Activated T-helper 1 cell treated with anti-CD3 and anti-CD28 coated beads, Interleukin-12 subunit alpha, Interleukin-12 subunit beta, Interleukin-2, Interleukin-4 antibody, amounts not matched to agents 30 ng/mL and 10 ng/mL and 1 ng/mL, durations not matched to agents 14 hours and 24 hours and 36 hours (primary cell): ENCODE results near the gene CHPF2. TPM values are rescaled to one million over a fixed set of nuclear protein-coding genes. Genes with fewer than 3 reads are reported as not detected.

Experiments
- DNase-seq: peaks from one replicate; pipeline ENCODE4 v3.0.0; 2021; ENCODE audit warnings: low spot score
- H3K27ac Mint-ChIP-seq: one replicate; pipeline ENCODE4 v1.8.0; 2021; ENCODE audit warnings: mild to moderate bottlenecking, mixed read lengths
- H3K27me3 Mint-ChIP-seq: one replicate; pipeline ENCODE4 v1.8.0; 2022; ENCODE audit warnings: mild to moderate bottlenecking, moderate library complexity, mixed read lengths; ENCODE audit not compliant: insufficient read depth
- H3K36me3 Mint-ChIP-seq: one replicate; pipeline ENCODE4 v1.8.0; 2021; ENCODE audit warnings: low read depth, mixed read lengths
- H3K4me1 Mint-ChIP-seq: one replicate; pipeline ENCODE4 v1.8.0; 2021; ENCODE audit warnings: low read depth, mixed read lengths
- H3K4me3 Mint-ChIP-seq: one replicate; pipeline ENCODE4 v1.8.0; 2021; ENCODE audit warnings: mild to moderate bottlenecking, moderate library complexity, mixed read lengths
- H3K9me3 Mint-ChIP-seq: one replicate; pipeline ENCODE4 v1.8.0; 2021; ENCODE audit warnings: mixed read lengths
- intact Hi-C: fragments of 100-400 bp; cut with micrococcal nuclease; formaldehyde crosslinking; loops from one replicate; pipeline ENCODE4 v1.15.1; 2024
- total RNA-seq: library from RNA; stranded (reverse); gene quantifications from 2 replicates; pipeline ENCODE4 v1.2.3, GENCODE V29; 2022

The CHPF2 gene
- total RNA-seq, 1 donor from 2014 or later = 48.5 TPM

- no peaks in the 10 kb centered on the region for H3K9me3 Mint-ChIP-seq
- intact Hi-C loops = no loop called here
- no peak for DNase-seq
- no peak overlapping the region for H3K4me3 Mint-ChIP-seq
- H3K27ac Mint-ChIP-seq = no peak overlapping the region
- peaks cover 18% of the 10 kb centered on the region for H3K36me3 Mint-ChIP-seq
- peaks cover 6% of the 10 kb centered on the region for H3K27me3 Mint-ChIP-seq
- H3K4me1 Mint-ChIP-seq = peaks cover 20% of the 10 kb centered on the region
These were observed 22.7 kb upstream of the CHPF2 start for GRCh38 chr7:151209588-151209987.

- DNase-seq = no peak
- H3K36me3 Mint-ChIP-seq = peaks cover 22% of the 10 kb centered on the region
- peak within 1 kb of the TSS; percentile 29 for H3K27ac Mint-ChIP-seq
- H3K9me3 Mint-ChIP-seq = no peaks in the 10 kb centered on the region
- intact Hi-C loops = no loop called here
- H3K27me3 Mint-ChIP-seq = peaks cover 3% of the 10 kb centered on the region
- H3K4me3 Mint-ChIP-seq = no peak within 1 kb of the TSS
- peaks cover 20% of the 10 kb centered on the region for H3K4me1 Mint-ChIP-seq
These were observed 22.0 kb upstream of the CHPF2 start, which contains the start of gene H2BK1 for GRCh38 chr7:151210087-151210854. TSS of gene H2BK1 (minus strand) at chr7:151210488. CDS start at chr7:151210318, 170 bp downstream.

GRCh38 chr7:151211155-151211772, 21.0 kb upstream of the CHPF2 start:
- intact Hi-C loops = no loop called here
- no peak for DNase-seq
- Mint-ChIP-seq H3K27me3 (peaks cover 3% of the 10 kb centered on the region), H3K27ac (no peak overlapping the region), H3K4me3 (no peak overlapping the region), H3K36me3 (peaks cover 30% of the 10 kb centered on the region), H3K4me1 (peaks cover 20% of the 10 kb centered on the region), H3K9me3 (no peaks in the 10 kb centered on the region)

GRCh38 chr7:151212626-151213025, 19.7 kb upstream of the CHPF2 start:
- H3K36me3 Mint-ChIP-seq = peaks cover 37% of the 10 kb centered on the region
- no peak overlapping the region for H3K27ac Mint-ChIP-seq
- H3K4me1 Mint-ChIP-seq = peaks cover 9% of the 10 kb centered on the region
- intact Hi-C loops = no loop called here
- DNase-seq = no peak
- no peak overlapping the region for H3K4me3 Mint-ChIP-seq
- no peaks in the 10 kb centered on the region for H3K9me3 Mint-ChIP-seq
- no peaks in the 10 kb centered on the region for H3K27me3 Mint-ChIP-seq

- H3K27me3 Mint-ChIP-seq = no peaks in the 10 kb centered on the region
- H3K9me3 Mint-ChIP-seq = no peaks in the 10 kb centered on the region
- peaks cover 12% of the 10 kb centered on the region for H3K4me1 Mint-ChIP-seq
- H3K4me3 Mint-ChIP-seq = no peak overlapping the region
- H3K27ac Mint-ChIP-seq = no peak overlapping the region
- no peak for DNase-seq
- H3K36me3 Mint-ChIP-seq = peaks cover 49% of the 10 kb centered on the region
- intact Hi-C loops = no loop called here
These were observed 18.5 kb upstream of the CHPF2 start for GRCh38 chr7:151213826-151214225.

GRCh38 chr7:151215396-151215795, 16.9 kb upstream of the CHPF2 start:
- Mint-ChIP-seq H3K4me1 (peaks cover 12% of the 10 kb centered on the region), H3K9me3 (no peaks in the 10 kb centered on the region), H3K27me3 (no peaks in the 10 kb centered on the region), H3K36me3 (peaks cover 54% of the 10 kb centered on the region), H3K27ac (no peak overlapping the region), H3K4me3 (no peak overlapping the region)
- intact Hi-C loops = no loop called here
- DNase-seq = no peak

- intact Hi-C loops = no loop called here
- Mint-ChIP-seq H3K27me3 (no peaks in the 10 kb centered on the region), H3K9me3 (no peaks in the 10 kb centered on the region), H3K4me1 (peaks cover 12% of the 10 kb centered on the region), H3K36me3 (peaks cover 58% of the 10 kb centered on the region), H3K27ac (no peak overlapping the region), H3K4me3 (no peak overlapping the region)
- DNase-seq = no peak
These were observed 14.1 kb upstream of the CHPF2 start for GRCh38 chr7:151218170-151218569.

- Mint-ChIP-seq H3K4me1 (peaks cover 33% of the 10 kb centered on the region), H3K9me3 (no peaks in the 10 kb centered on the region), H3K36me3 (peaks cover 47% of the 10 kb centered on the region), H3K27ac (no peak overlapping the region), H3K27me3 (no peaks in the 10 kb centered on the region), H3K4me3 (no peak overlapping the region)
- no peak for DNase-seq
- intact Hi-C loops = no loop called here
These were observed 8.6 kb upstream of the CHPF2 start for GRCh38 chr7:151223728-151224127.

- intact Hi-C loops = no loop called here
- H3K36me3 Mint-ChIP-seq = peaks cover 39% of the 10 kb centered on the region
These were observed 6.3 kb upstream of the CHPF2 start for GRCh38 chr7:151225948-151226510.

GRCh38 chr7:151226560-151226874, 5.8 kb upstream of the CHPF2 start:
- Mint-ChIP-seq H3K36me3 (peaks cover 37% of the 10 kb centered on the region), H3K9me3 (no peaks in the 10 kb centered on the region), H3K27me3 (peaks cover 2% of the 10 kb centered on the region), H3K4me1 (peaks cover 37% of the 10 kb centered on the region), H3K27ac (peak overlapping the region; percentile 94), H3K4me3 (peak overlapping the region; percentile 98)
- no peak for DNase-seq
- intact Hi-C loops = no loop called here

More at GRCh38 chr7:151225948-151226510, 6.3 kb upstream of the CHPF2 start:
- peak overlapping the region; percentile 94 for H3K27ac Mint-ChIP-seq
- peak overlapping the region; percentile 98 for H3K4me3 Mint-ChIP-seq
- DNase-seq = no peak
- H3K9me3 Mint-ChIP-seq = no peaks in the 10 kb centered on the region
- peaks cover 32% of the 10 kb centered on the region for H3K4me1 Mint-ChIP-seq
- peaks cover 2% of the 10 kb centered on the region for H3K27me3 Mint-ChIP-seq

GRCh38 chr7:151226875-151227782, 5.2 kb upstream of the CHPF2 start, which contains the start of gene ABCF2:
TSS of gene ABCF2 (minus strand) at chr7:151227205. CDS start at chr7:151226458, 747 bp downstream.
- Mint-ChIP-seq H3K27me3 (peaks cover 2% of the 10 kb centered on the region), H3K27ac (peak within 1 kb of the TSS; percentile 94), H3K4me3 (peak within 1 kb of the TSS; percentile 98), H3K9me3 (no peaks in the 10 kb centered on the region), H3K4me1 (peaks cover 43% of the 10 kb centered on the region), H3K36me3 (peaks cover 32% of the 10 kb centered on the region)
- intact Hi-C loops = loop anchor here (1.0 kb wide), 10 partner anchors 17 to 292 kb away; partner anchors contain the start of genes ABCB8, NUB1, RHEB and TMUB1
- peak; percentile 97 for DNase-seq

- peaks cover 45% of the 10 kb centered on the region for H3K4me1 Mint-ChIP-seq
- intact Hi-C loops = no loop called here
- H3K36me3 Mint-ChIP-seq = peaks cover 26% of the 10 kb centered on the region
- DNase-seq = no peak
- H3K9me3 Mint-ChIP-seq = no peaks in the 10 kb centered on the region
- H3K4me3 Mint-ChIP-seq = peak overlapping the region; percentile 98
- peak overlapping the region; percentile 62 for H3K27ac Mint-ChIP-seq
- peaks cover 2% of the 10 kb centered on the region for H3K27me3 Mint-ChIP-seq
These were observed 4.0 kb upstream of the CHPF2 start for GRCh38 chr7:151228024-151228866.
